ENCODE measurements around the gene C1S.
"Not testable (repeated sequence)": the region's sequence is repeated elsewhere in the genome, so short reads cannot be mapped to it uniquely, and the experiment has no call there.

C1S gene

DNA sequence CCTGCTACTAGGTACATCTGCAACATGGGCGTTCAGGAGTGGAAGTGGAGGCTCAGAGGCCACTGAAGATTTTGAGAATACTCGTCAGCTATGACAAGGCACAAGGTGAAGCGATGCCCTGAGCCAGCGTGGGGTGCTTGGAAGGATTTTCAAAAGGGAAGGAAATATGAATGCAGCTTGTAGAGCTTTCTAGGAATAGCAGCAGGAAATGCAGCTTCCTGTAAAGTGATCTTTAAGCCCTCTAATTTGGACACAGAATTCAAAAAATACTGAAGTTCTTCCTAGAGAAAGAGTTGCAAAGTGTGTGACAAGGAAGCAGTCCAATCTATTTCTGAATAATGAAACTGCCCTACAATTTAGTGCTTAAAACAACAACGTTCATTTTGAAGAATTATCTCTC lies 13.2 kb upstream of the C1S start:
- no peak for DNase-seq

GRCh38 chr12:7049445-7049951 lies 11.0 kb upstream of the C1S start:
- DNase-seq = not testable (repeated sequence)

GRCh38 chr12:7049973-7050372 lies 10.5 kb upstream of the C1S start:
- DNase-seq = not testable (repeated sequence)

DNA sequence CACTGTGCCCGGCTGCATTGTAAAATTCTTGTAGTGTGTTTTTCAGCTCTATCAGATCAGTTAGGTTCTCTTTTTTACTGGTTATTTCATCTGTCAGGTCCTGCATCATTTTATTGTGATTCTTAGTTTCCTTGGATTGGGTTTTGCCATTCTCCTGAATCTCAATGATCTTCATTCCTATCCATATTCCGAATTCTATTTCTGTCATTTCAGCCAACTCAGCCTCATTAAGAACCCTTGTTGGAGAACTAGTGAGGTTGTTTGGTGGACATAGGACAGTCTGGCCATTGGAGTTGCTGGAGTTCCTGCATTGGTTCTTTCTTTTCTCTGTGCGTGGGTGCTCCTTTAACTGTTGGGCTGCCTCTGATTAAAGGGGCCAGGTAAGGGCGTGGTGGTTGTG lies 5.6 kb upstream of the C1S start:
- DNase-seq = no peak

- DNase-seq = not testable (repeated sequence)
These were observed 4.8 kb upstream of the C1S start for GRCh38 chr12:7055736-7056135.

GRCh38 chr12:7058163-7058845 lies 2.2 kb upstream of the C1S start:
- DNase-seq = no peak

DNA sequence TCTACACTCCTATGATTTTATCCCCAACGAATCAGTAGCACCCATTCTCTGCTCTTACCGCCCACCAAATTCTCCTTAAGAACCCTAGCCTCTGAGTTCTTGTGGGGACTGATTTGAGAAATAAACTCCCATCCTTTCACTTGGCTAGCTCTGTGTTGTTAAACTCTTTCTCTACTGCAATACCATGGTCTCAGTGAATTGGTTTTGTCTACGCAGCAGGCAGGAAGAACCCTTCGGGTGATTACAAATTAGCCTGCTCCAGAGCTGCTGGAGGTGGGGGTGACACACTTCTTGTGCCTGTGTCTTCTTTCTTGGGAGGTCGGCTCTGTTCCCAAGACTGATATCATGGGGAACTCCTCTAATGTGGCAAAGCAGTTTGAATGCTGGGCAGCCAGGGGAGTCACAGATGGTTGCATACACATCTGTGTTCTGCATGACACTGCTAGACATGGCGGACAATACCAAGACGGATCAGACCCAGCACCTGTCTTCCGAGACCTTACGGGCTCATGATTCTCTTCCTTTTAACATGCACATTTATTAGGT lies 1.6 kb upstream of the C1S start:
- DNase-seq = no peak

DNA sequence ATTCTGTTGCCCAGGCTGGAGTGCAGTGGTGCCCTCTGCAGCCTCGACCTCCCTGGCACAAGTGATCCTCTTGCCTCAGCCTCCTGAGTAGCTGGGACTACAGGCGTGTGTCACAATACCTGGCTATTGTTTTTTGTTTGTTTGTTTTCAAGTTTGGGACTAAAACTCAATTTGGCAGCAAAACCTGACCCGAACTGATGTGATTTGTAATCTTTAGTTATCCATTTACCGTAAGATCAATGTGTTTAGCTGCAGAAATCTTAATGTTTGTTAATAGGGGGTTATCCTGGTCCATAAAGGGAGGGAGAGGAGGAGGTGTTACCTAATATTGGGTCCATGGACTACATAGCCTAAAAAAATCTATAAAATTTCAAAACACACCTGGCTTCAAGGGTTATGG lies 738 bp upstream of the C1S start:
- DNase-seq = no peak

DNA sequence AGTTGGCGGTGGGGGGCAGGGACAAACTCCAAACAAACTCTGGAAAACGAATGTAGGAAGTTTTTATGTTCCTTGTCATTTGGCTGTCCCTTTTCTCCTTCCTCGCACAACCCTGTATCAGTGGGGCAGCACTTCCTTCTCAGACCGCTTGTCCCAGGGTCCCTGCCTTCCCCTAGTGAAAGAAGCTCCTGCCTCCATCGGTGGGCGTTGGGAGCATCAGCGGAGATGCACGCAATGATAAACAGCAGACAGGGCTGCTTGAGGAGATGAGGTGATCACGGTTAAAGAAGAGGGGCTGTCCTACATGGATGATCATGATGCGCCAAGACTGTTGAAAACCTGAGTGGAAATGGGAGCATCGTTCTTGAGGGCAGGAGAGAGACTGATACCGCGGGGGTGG lies 620 bp downstream of the C1S start:
- DNase-seq = no peak

GRCh38 chr12:7061596-7061995 lies 1.1 kb downstream of the C1S start:
- no peak for DNase-seq

GRCh38 chr12:7064516-7064915 lies 4.0 kb downstream of the C1S start:
- no peak for DNase-seq

DNA sequence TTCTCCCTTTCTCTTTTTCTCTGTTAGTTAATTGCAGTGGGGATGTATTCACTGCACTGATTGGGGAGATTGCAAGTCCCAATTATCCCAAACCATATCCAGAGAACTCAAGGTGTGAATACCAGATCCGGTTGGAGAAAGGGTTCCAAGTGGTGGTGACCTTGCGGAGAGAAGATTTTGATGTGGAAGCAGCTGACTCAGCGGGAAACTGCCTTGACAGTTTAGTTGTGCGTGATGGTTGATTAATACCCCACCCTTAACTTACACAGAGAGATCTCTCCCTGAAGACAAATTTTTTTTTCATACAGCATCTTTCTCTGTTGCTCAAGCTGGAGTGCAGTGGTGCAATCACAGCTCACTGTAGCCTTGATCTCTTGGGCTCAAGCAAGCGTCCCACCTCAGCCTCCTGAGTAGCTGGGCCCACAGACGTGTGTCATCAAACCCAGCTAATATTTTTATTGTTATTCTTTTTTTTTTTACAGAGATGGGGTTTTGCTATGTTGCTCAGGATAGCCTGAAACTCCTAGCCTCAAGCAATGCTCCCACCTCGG lies 4.6 kb downstream of the C1S start:
- no peak for DNase-seq

DNA sequence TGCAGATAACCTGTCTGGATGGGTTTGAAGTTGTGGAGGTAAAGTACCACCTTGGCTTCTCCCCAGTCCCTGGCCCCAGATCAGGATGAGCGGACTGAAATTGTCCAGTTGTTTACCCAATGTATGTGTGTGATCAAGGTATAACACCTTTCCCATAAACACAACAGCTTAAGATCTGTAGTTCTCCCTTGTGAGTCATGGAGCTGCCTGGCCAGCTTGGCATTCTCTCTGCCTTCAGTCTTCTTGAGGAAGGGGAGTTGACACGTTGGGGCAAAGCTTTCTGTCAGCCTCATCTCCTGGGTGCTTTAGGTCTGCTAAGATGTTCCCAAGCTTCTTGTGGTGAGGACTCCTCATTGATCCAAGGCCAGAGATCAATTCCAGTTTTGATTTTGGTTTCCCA lies 6.1 kb downstream of the C1S start:
- no peak for DNase-seq

DNA sequence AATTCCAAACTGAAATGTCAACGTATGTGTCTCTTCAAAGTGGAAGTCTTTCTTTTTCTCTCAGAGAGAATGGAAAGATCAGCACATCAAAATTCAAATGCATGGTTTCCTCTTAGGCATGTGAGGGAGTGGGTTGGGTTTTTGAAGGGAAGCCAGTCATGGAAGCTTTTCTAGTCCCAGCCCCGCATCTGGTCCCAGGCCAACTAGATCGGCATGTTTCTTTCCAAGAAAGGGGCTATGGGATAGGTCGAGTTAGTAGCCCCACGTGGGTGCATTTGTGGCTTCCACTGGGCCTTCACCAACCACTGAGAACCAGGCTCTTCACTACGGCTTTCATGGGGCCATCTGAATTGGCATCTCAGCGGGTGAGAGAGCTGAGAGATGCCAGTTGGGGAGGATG lies 6.6 kb downstream of the C1S start:
- no peak for DNase-seq

- DNase-seq = no peak
These were observed 7.9 kb downstream of the C1S start for GRCh38 chr12:7068240-7068993.

DNA sequence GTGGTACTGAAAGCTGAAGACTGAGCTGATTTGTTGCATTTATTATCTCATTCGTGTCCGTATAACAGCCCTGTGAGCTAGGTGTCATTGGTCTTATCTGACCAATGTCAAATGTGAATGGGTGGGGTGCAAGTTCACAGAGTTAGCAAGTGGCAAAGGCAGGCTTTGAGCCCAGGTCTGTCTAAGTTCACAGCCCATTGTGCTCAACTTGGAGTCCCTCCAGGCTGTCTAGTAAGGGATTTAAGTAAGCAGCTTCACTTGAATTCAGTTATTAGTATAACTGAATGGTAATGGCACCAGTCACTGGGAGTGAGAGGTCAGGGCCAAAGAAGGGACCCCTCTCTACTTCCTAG lies 8.5 kb downstream of the C1S start:
- no peak for DNase-seq

DNA sequence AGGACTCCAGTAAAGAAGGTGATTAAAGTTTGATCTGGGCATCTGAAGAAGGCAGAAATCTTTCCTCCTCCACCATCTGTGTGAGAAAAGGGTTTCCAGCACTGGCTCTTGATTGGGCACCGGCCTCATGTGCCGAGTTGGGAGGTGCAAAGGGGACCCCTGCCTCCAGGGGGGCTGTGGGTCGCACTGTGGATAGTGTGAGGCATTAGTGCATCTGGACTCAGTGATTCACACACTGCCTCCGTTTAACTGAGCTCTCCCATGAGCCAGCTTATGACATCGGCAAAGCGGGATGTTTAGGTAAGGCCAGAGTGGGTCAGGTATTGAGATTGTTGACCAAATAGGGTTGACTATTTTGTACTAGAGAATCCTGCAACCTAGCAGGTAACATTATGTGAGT lies 8.9 kb downstream of the C1S start:
- DNase-seq = no peak

GRCh38 chr12:7072035-7072434 lies 11.5 kb downstream of the C1S start:
- no peak for DNase-seq

DNA sequence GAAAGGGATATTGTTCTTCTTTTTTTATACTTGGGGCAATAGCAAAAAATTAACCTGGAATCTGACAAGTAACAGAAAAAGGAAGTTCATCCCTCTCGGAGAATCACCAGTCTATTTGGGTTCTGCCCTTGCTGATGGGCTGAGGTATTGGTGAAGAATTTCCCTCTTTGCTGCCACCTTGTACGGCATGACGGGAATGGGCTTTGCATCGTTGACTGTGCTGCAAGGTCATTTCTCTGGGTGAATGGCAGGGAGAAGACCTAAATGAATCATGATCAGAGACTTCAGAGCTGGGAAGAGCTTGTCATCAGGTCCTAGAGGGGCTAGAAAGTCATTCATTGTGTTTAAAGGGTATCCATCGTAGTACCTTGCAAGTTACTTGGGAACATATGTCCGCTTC lies 12.0 kb downstream of the C1S start:
- no peak for DNase-seq

DNA sequence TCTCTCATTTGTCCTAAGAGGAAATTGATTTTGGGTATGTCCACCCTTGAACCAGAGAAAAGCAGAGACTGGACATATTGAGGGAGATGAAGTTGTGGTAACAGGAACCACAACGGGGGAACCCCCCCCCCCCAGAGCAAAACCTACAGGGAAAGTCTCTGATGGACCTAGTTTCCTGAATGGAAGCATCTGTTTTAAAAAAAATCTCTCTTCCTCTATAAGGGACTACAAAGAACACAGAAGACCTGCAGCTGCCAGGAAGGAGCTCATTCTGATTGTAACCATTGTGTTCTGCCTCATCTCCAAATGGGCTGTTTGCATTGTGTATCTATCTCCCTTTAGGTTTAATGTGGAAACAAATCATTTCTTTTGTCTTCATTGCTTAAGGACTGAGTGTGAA lies 13.4 kb downstream of the C1S start:
- DNase-seq = no peak

- DNase-seq = no peak
These were observed 15.0 kb downstream of the C1S start for GRCh38 chr12:7075518-7075917.

DNA sequence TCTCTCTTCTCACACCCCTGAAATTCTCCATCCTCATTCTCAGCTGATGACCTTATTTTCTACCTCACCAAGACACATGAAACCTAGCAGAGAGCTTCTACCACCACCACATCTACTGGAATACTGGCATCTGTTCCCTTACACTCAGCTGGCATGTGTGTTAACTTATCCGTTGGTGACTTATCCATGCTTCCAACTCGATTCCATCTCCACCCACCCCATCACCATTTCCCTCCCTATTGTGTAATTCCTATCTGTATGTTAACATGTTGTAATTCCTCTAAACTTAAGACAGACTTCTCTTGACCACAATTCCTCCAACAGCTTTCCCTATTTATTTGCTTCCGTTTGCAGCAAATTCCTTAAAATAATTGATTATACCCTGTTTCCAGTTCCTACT lies 15.4 kb downstream of the C1S start:
- no peak for DNase-seq

- DNase-seq = no peak
These were observed 16.0 kb downstream of the C1S start for GRCh38 chr12:7076493-7076892.

DNA sequence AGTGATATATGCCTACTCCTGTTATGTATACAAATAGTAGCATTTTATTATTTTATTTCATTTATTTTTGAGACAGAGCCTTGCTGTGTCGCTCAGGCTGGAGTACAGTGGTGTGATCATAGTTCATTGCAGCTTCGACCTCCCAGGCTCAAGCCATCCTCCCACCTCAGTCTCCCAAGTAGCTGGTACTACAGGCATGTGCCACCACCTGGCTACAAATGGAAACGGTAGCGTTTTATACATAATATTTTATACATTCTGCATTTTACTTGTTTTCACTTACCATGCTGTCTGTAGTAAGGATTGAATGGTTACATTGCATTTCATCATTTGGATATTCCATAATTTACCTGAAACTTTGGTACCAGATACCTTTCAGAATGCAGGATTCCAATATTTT lies 17.6 kb downstream of the C1S start:
- no peak for DNase-seq
